Spinal cord (tissue), 10 donors: Measurements from ENCODE around the gene OR51A7. TPM values are rescaled to one million over a fixed set of nuclear protein-coding genes. Genes with fewer than 3 reads are reported as not detected.
"Not testable (repeated sequence)": the region's sequence is repeated elsewhere in the genome, so short reads cannot be mapped to it uniquely, and the experiment has no call there.

Experiments used
- DNase-seq, 6 donors: peaks; one replicate each; pipeline versions ENCODE4 v3.0.0 to v3.0.0-alpha.2; 2013 to 2015; ENCODE audit warnings: low spot score in 6 of 6, low read depth in 4 of 6
- H3K27ac ChIP-seq: one replicate; pipeline ENCODE4 v1.5.1; 2013; ENCODE audit warnings: low read depth, low read length, control low read depth
- H3K27me3 ChIP-seq: one replicate; pipeline ENCODE4 v1.6.1; 2013; ENCODE audit warnings: low read length; ENCODE audit not compliant: control insufficient read depth, insufficient read depth
- H3K36me3 ChIP-seq: one replicate; pipeline ENCODE4 v1.6.1; 2013; ENCODE audit warnings: low read length; ENCODE audit not compliant: control insufficient read depth, insufficient read depth
- H3K4me1 ChIP-seq: one replicate; pipeline ENCODE4 v1.6.1; 2013; ENCODE audit warnings: low read length; ENCODE audit not compliant: control insufficient read depth, insufficient read depth
- H3K4me3 ChIP-seq: one replicate; pipeline ENCODE4 v1.5.1; 2013; ENCODE audit warnings: low read depth, low read length, control low read depth
- H3K9me3 ChIP-seq: one replicate; pipeline ENCODE4 v1.6.1; 2013; ENCODE audit warnings: low read length; ENCODE audit not compliant: control insufficient read depth, insufficient read depth
- WGBS: methylation state at CpG from one replicate; pipeline ENCODE4 v1.1.5; 2013; ENCODE audit warnings: missing lambda C conversion rate; ENCODE audit not compliant: insufficient coverage; 5-methylcytosine and 5-hydroxymethylcytosine counted together
- polyA plus RNA-seq, 2 donors: library from polyadenylated mRNA; unstranded; fragments of 120-200 nt; gene quantifications; one replicate each; pipeline ENCODE4 v1.2.1, GENCODE V29; 2013; ENCODE audit not compliant: insufficient read length in 2 of 2
- total RNA-seq, 2 donors: library from RNA; depleted of rRNA in 1 of 2; stranded (reverse); fragments of 120-200 nt in 1 of 2; fragments of >200 nt in 1 of 2; gene quantifications; one replicate each; pipeline versions ENCODE4 v1.2.3 to v1.2.4, GENCODE V29; 2013 to 2014
- donor health status: healthy.

OR51A7 gene
- total and polyA plus RNA-seq, 4 donors, result not detected

- DNase-seq, result no peak
- Histone ChIP-seq H3K36me3 (no peaks in the 10 kb centered on the region), H3K4me1 (no peaks in the 10 kb centered on the region), H3K9me3 (no peaks in the 10 kb centered on the region), H3K27ac (no peak overlapping the region), H3K27me3 (no peaks in the 10 kb centered on the region), H3K4me3 (no peak overlapping the region)
- no CpG with 5 or more reads among the region's 3 CpGs for WGBS
These were observed 33.2 kb downstream of the OR51A7 start for GRCh38 chr11:4936745-4937144.

GRCh38 chr11:4947505-4947904, 43.9 kb downstream of the OR51A7 start, which contains the start of gene OR51A4:
Gene OR51A4 (minus strand): TSS chr11:4947605. CDS start chr11:4947100, 505 bp downstream.
- Histone ChIP-seq H3K9me3 (no peaks in the 10 kb centered on the region), H3K27me3 (no peaks in the 10 kb centered on the region), H3K4me1 (no peaks in the 10 kb centered on the region), H3K27ac (no peak within 1 kb of the TSS), H3K36me3 (no peaks in the 10 kb centered on the region), H3K4me3 (no peak within 1 kb of the TSS)
- no peak for DNase-seq

GRCh38 chr11:4955613-4956012, 52.0 kb downstream of the OR51A7 start, which contains the start of gene OR51A2:
Gene OR51A2 (minus strand): TSS chr11:4955713. CDS start chr11:4955713, 0 bp downstream.
- H3K27ac ChIP-seq, H3K9me3 ChIP-seq, H3K4me1 ChIP-seq, DNase-seq, H3K36me3 ChIP-seq, H3K4me3 ChIP-seq, H3K27me3 ChIP-seq: not testable (repeated sequence)
- no CpG with 5 or more reads among the region's 2 CpGs for WGBS

GRCh38 chr11:4957396-4957795, 53.8 kb downstream of the OR51A7 start:
- no peak for DNase-seq
- WGBS, result 61% methylated on average over 2 of the region's 4 CpGs
- H3K27ac ChIP-seq, result no peak overlapping the region
- no peak overlapping the region for H3K4me3 ChIP-seq
- no peaks in the 10 kb centered on the region for H3K9me3 ChIP-seq
- H3K27me3 ChIP-seq, result no peaks in the 10 kb centered on the region
- H3K36me3 ChIP-seq, result no peaks in the 10 kb centered on the region
- no peaks in the 10 kb centered on the region for H3K4me1 ChIP-seq

Other genes starting within 250 kb of the OR51A7 start
- gene OR51E2, start 205.9 kb upstream of the OR51A7 start, total RNA-seq, result under 1 TPM; 0.39 to 0.40 TPM
- under 1 TPM; 0.26 to 0.35 TPM for gene OR51E2, start 205.9 kb upstream of the OR51A7 start, polyA plus RNA-seq
- gene MMP26, start 199.0 kb upstream of the OR51A7 start, total RNA-seq, result not detected
- gene MMP26, start 199.0 kb upstream of the OR51A7 start, polyA plus RNA-seq, result under 1 TPM; 0.17 to 0.27 TPM
- gene OR51F1, start 133.8 kb upstream of the OR51A7 start, total RNA-seq, result not detected
- gene OR51F1, start 133.8 kb upstream of the OR51A7 start, polyA plus RNA-seq, result not detected
- gene OR52R1, start 99.4 kb upstream of the OR51A7 start, total RNA-seq, result not detected
- not detected for gene OR52R1, start 99.4 kb upstream of the OR51A7 start, polyA plus RNA-seq
- gene OR51F2, start 82.5 kb upstream of the OR51A7 start, total RNA-seq, result not detected
- gene OR51F2, start 82.5 kb upstream of the OR51A7 start, polyA plus RNA-seq, result not detected
- gene OR51S1, start 54.6 kb upstream of the OR51A7 start, total RNA-seq, result not detected
- not detected for gene OR51S1, start 54.6 kb upstream of the OR51A7 start, polyA plus RNA-seq
- not detected for gene OR51T1, start 21.9 kb upstream of the OR51A7 start, total RNA-seq
- not detected for gene OR51T1, start 21.9 kb upstream of the OR51A7 start, polyA plus RNA-seq
- gene OR51G2, start 15.6 kb downstream of the OR51A7 start, total RNA-seq, result not detected
- gene OR51G2, start 15.6 kb downstream of the OR51A7 start, polyA plus RNA-seq, result not detected
- gene OR51G1, start 20.6 kb downstream of the OR51A7 start, total RNA-seq, result not detected
- gene OR51G1, start 20.6 kb downstream of the OR51A7 start, polyA plus RNA-seq, result not detected
- not detected for gene OR51A4, start 43.8 kb downstream of the OR51A7 start, total RNA-seq
- gene OR51A4, start 43.8 kb downstream of the OR51A7 start, polyA plus RNA-seq, result not detected
- gene OR51A2, start 51.9 kb downstream of the OR51A7 start, total RNA-seq, result not detected
- not detected for gene OR51A2, start 51.9 kb downstream of the OR51A7 start, polyA plus RNA-seq
- not detected for gene OR51L1, start 91.1 kb downstream of the OR51A7 start, total RNA-seq
- gene OR51L1, start 91.1 kb downstream of the OR51A7 start, polyA plus RNA-seq, result under 1 TPM in 1 of 2 donors, not detected in 1; 0.03 TPM
- gene OR52J3, start 142.7 kb downstream of the OR51A7 start, total RNA-seq, result not detected
- not detected for gene OR52J3, start 142.7 kb downstream of the OR51A7 start, polyA plus RNA-seq
- not detected for gene OR52E2, start 155.8 kb downstream of the OR51A7 start, total RNA-seq
- gene OR52E2, start 155.8 kb downstream of the OR51A7 start, polyA plus RNA-seq, result not detected
- not detected for gene OR52E1, start 165.8 kb downstream of the OR51A7 start, total RNA-seq
- gene OR52E1, start 165.8 kb downstream of the OR51A7 start, polyA plus RNA-seq, result not detected
- under 1 TPM in 1 of 2 donors, not detected in 1; 0.06 TPM for gene OR52A5, start 234.6 kb downstream of the OR51A7 start, total RNA-seq
- gene OR52A5, start 234.6 kb downstream of the OR51A7 start, polyA plus RNA-seq, result not detected